Choroid plexus epithelial cell (primary cell): ENCODE results near the gene VAV2.
A peak's percentile ranks its signal among the peaks of the same experiment; 100 is the strongest.

ENCODE experiments used
- DNase-seq: peaks from one replicate; pipeline ENCODE4 v3.0.0-alpha.2; 2010; ENCODE audit warnings: low read depth
- H3K4me3 ChIP-seq: 2 replicates; pipeline ENCODE4 v1.5.1; 2011; ENCODE audit warnings: low read depth, mild to moderate bottlenecking, control low read depth, low read length, moderate library complexity
- CTCF ChIP-seq: conservative IDR thresholded peaks from 2 replicates; pipeline ENCODE4 v1.5.1; 2011; ENCODE audit warnings: low read depth, mild to moderate bottlenecking, control low read depth, inconsistent platforms, low read length, moderate library complexity

The VAV2 gene

GRCh38 chr9:133910855-133911514 lies 81.1 kb downstream of the VAV2 start:
- no peak overlapping the region for H3K4me3 ChIP-seq
- DNase-seq: peak; percentile 41
- TF ChIP-seq CTCF: no peak

DNA sequence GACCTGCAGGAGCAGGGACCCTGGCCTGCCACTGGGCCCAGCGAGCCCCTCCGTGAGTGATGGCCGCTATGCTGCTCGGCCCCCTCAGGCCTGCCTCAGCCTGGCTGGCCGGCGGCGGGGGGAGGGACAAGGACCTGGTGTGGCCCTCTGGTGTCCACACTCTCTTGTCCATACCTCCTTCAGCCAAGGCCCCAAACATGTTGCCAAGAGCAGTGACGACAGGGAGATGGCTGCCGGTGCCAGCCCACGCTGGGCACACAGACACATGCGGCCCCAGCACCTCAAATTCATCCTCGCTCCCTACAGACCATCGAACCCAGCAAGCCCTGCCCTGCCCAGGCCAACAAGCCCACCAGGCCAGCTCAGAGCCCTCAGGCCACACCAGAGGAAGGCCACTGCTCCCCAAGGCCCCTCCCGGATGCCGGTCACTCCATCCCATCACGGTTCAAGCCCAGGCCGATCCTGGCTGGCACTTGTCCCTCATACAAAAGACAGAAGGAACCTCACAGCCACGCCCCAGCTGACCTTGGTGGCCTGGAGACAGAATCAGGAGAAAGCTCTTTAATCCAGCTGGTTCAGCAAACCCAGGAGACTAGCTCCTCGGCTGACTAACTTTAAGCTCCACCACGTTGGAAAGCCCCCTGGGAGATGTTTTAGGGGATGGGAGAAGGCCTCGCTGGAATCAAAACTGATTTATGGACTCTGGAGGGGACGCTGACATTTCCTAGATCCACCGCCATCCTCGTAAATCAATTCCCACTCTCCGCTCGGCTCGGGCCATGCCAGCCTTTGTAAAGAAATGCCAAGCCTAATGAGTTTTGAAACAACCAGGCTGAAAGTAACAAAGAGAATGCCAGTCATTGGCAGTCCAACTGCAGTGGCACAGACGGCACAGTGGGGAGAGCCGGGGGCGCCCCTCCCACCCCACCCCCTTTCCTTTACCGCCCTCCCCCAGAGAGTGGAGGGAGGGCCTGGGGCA lies 84.9 kb downstream of the VAV2 start:
- no peak for DNase-seq
- H3K4me3 ChIP-seq: no peak overlapping the region
- TF ChIP-seq CTCF: no peak

GRCh38 chr9:133906218-133906617 lies 85.9 kb downstream of the VAV2 start:
- TF ChIP-seq CTCF: no peak
- DNase-seq: no peak
- no peak overlapping the region for H3K4me3 ChIP-seq

DNA sequence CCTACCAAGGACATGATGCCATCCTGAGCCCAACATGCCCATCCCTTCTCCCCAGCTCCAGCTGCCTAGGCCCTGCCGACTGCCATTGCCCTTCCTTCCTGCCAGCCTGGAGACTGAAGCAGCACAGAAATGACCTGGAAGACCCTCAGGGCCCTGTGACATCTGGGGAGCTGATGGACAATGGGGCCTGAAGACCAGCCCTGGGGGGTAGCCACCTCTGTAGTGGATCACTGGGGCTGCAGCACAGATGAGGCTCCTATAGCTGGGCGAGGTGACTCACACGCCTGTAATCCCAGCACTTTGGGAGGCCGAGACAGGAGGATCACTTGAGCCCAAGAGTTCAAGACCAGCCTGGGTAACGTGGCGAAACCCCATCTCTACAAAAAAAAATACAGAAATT lies 86.6 kb downstream of the VAV2 start:
- DNase-seq: no peak
- H3K4me3 ChIP-seq: no peak overlapping the region
- no peak for TF ChIP-seq CTCF

DNA sequence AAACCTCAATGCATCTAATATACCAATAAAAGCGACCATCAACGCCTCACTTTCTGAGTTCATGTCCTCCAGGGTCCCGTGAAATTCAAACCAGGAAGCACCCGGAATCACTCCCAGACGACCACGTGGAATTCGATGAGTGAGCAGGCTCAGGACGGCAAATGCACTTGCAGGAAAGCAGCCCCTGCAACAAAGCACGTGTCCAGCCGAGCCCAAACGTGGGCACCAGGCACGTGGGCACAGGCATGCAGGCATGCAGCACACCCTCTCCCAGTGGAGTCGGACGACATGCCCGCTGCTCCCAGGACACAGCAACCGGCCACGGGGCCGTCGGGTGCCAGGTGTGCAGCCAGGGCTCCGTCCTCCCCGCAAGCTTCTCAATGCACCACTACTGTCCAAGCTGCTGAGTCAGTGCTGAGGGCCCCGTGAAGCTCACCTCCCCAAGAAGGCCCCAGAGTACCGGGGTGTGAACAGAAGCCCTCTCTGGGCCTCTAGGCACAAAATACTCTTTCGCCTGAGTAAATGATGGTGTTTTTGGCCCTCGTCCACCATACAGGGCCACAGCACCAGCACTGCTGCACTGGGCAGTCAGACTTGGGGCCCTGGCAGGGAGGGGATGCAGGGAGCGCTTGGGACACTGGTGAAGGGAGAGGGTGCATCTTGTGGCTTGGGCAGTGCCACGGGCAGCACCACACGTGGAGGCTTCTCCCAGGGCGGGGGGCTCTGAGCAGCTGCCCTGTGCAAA lies 87.6 kb downstream of the VAV2 start:
- no peak for TF ChIP-seq CTCF
- no peak overlapping the region for H3K4me3 ChIP-seq
- no peak for DNase-seq

GRCh38 chr9:133901184-133901835 lies 90.8 kb downstream of the VAV2 start:
- DNase-seq: no peak
- no peak for TF ChIP-seq CTCF
- H3K4me3 ChIP-seq: no peak overlapping the region
